CD14-positive monocyte (primary cell): ENCODE results near the gene PRR13. TPM values are rescaled to one million over a fixed set of nuclear protein-coding genes. Genes with fewer than 3 reads are reported as not detected.

ENCODE experiments used
- DNase-seq, 3 donors: peaks; one replicate each; pipeline ENCODE4 v3.0.0-alpha.2; 2011 to 2022
- H2AFZ ChIP-seq: 2 replicates; pipeline ENCODE4 v1.6.0; 2012; ENCODE audit warnings: mild to moderate bottlenecking, low read depth, low read length, inconsistent platforms; ENCODE audit not compliant: insufficient read depth, poor library complexity, severe bottlenecking
- H3K27ac ChIP-seq, 2 donors: 1 replicate in 1 of 2; 2 replicates in 1 of 2; pipeline ENCODE4 v1.5.1; 2012 to 2013; ENCODE audit warnings: low read length in 2 of 2, control low read depth in 1 of 2, inconsistent platforms in 1 of 2, low read depth in 1 of 2, mild to moderate bottlenecking in 1 of 2
- H3K27me3 ChIP-seq, 2 donors: one replicate each; pipeline versions ENCODE4 v1.6.0 to v1.6.1; 2011 to 2013; ENCODE audit warnings: low read length in 2 of 2; ENCODE audit not compliant: control insufficient read depth in 2 of 2, insufficient read depth in 2 of 2
- H3K36me3 ChIP-seq, 2 donors: replicated peaks in 1 of 2; 1 replicate in 1 of 2; 2 replicates in 1 of 2; pipeline versions ENCODE4 v1.5.1 to v1.6.1; 2012 to 2013; ENCODE audit warnings: low read length in 2 of 2, control low read depth in 1 of 2, inconsistent platforms in 1 of 2, mild to moderate bottlenecking in 1 of 2; ENCODE audit not compliant: insufficient read depth in 2 of 2, control insufficient read depth in 1 of 2
- H3K4me1 ChIP-seq, 2 donors: 1 replicate in 1 of 2; 2 replicates in 1 of 2; pipeline versions ENCODE4 v1.5.1 to v1.6.1; 2012 to 2013; ENCODE audit warnings: low read length in 2 of 2, control low read depth in 1 of 2, inconsistent platforms in 1 of 2, mild to moderate bottlenecking in 1 of 2, moderate library complexity in 1 of 2; ENCODE audit not compliant: insufficient read depth in 2 of 2, control insufficient read depth in 1 of 2
- H3K4me2 ChIP-seq: replicated peaks from 2 replicates; pipeline ENCODE3; 2012; ENCODE audit warnings: low read length, moderate library complexity, mild to moderate bottlenecking; ENCODE audit not compliant: poor library complexity, severe bottlenecking; ENCODE audit errors: extremely low read depth
- H3K4me3 ChIP-seq, 3 experiments: fragments of 200-600 bp in 1 of 3; sonication (generic) in 1 of 3; replicated peaks in 1 of 3; 1 replicate in 2 of 3; 2 replicates in 1 of 3; pipeline ENCODE4 v1.5.1; 2011 to 2013; ENCODE audit warnings: low read length in 3 of 3, mild to moderate bottlenecking in 3 of 3, control low read depth in 2 of 3, low read depth in 2 of 3, inconsistent platforms in 1 of 3, moderate library complexity in 1 of 3
- H3K79me2 ChIP-seq: 2 replicates; pipeline ENCODE4 v1.6.0; 2012; ENCODE audit warnings: mild to moderate bottlenecking, control low read depth, inconsistent platforms, low read length, moderate library complexity; ENCODE audit not compliant: insufficient read depth
- H3K9ac ChIP-seq: 2 replicates; pipeline ENCODE4 v1.6.0; 2017; ENCODE audit warnings: low read length, mild to moderate bottlenecking; ENCODE audit not compliant: insufficient read depth, poor library complexity, severe bottlenecking
- H3K9me3 ChIP-seq, 2 donors: replicated peaks in 1 of 2; 1 replicate in 1 of 2; 2 replicates in 1 of 2; pipeline versions ENCODE4 v1.5.1 to v1.6.1; 2012 to 2013; ENCODE audit warnings: low read length in 2 of 2, control low read depth in 1 of 2; ENCODE audit not compliant: control insufficient read depth in 1 of 2, insufficient read depth in 1 of 2
- H4K20me1 ChIP-seq: 2 replicates; pipeline ENCODE4 v1.6.0; 2012; ENCODE audit warnings: mild to moderate bottlenecking, low read length, control low read depth, moderate library complexity; ENCODE audit not compliant: insufficient read depth
- H3K27ac Mint-ChIP-seq, 7 donors: one replicate each; pipeline ENCODE4 v1.8.0; 2020; ENCODE audit warnings: mild to moderate bottlenecking in 7 of 7, mixed read lengths in 7 of 7, moderate library complexity in 6 of 7, inconsistent platforms in 2 of 7
- H3K27me3 Mint-ChIP-seq, 3 donors: one replicate each; pipeline ENCODE4 v1.8.0; 2021 to 2022; ENCODE audit warnings: low read depth in 3 of 3, mild to moderate bottlenecking in 3 of 3, mixed read lengths in 3 of 3, moderate library complexity in 3 of 3, inconsistent platforms in 1 of 3
- H3K36me3 Mint-ChIP-seq, 2 donors: one replicate each; pipeline ENCODE4 v1.8.0; 2020; ENCODE audit warnings: mixed read lengths in 2 of 2, inconsistent platforms in 1 of 2, mild to moderate bottlenecking in 1 of 2
- H3K4me1 Mint-ChIP-seq: one replicate; pipeline ENCODE4 v1.8.0; 2020; ENCODE audit warnings: mild to moderate bottlenecking, mixed read lengths
- H3K4me3 Mint-ChIP-seq, 2 donors: one replicate each; pipeline ENCODE4 v1.8.0; 2020; ENCODE audit warnings: mild to moderate bottlenecking in 2 of 2, mixed read lengths in 2 of 2, moderate library complexity in 1 of 2
- H3K9me3 Mint-ChIP-seq, 7 donors: one replicate each; pipeline ENCODE4 v1.8.0; 2020 to 2022; ENCODE audit warnings: mixed read lengths in 7 of 7, mild to moderate bottlenecking in 6 of 7, moderate library complexity in 6 of 7, inconsistent platforms in 2 of 7
- WGBS: methylation state at CpG from one replicate; pipeline ENCODE4 v1.1.5; 2013; ENCODE audit warnings: missing lambda C conversion rate; ENCODE audit not compliant: insufficient coverage; 5-methylcytosine and 5-hydroxymethylcytosine counted together
- intact Hi-C, 2 donors: fragments of 100-400 bp; cut with micrococcal nuclease; formaldehyde crosslinking; loops; one replicate each; pipeline versions ENCODE4 v1.15.0 to v1.15.1; 2023
- polyA plus RNA-seq, 3 donors: library from polyadenylated mRNA; depleted of rRNA in 1 of 3; unstranded in 2 of 3; stranded (reverse) in 1 of 3; fragments of 300-500 nt in 2 of 3; fragments of >200 nt in 1 of 3; fragmentation: Illumina TruSeq in 2 of 3; gene quantifications; 1 replicate in 2 of 3; 2 replicates in 1 of 3; pipeline ENCODE4 v1.2.3, GENCODE V29; 2012 to 2021
- TF ChIP-seq, protein P1 (sequence below): fragments of 200-600 bp; IDR thresholded peaks from one replicate; pipeline ENCODE4 v1.8.0; 2022; ENCODE audit warnings: antibody characterized with exemption, mild to moderate bottlenecking

Gene PRR13
- polyA plus RNA-seq, 3 donors = 172 to 670 (median 591) TPM

- Mint-ChIP-seq H3K4me1 (peaks cover 46% of the 10 kb centered on the region), H3K27me3 (peaks cover 0 to 2% (median 0%) of the 10 kb centered on the region in 3 donors), H3K4me3 (peak overlapping the region; percentile 82 to 95), H3K36me3 (no peaks in the 10 kb centered on the region), H3K9me3 (no peaks in the 10 kb centered on the region), H3K27ac (peak overlapping the region; percentile 80 to 93 (median 88))
- H3K27me3 ChIP-seq = no peaks in the 10 kb centered on the region
- H3K9ac ChIP-seq = no peak overlapping the region
- no peak for DNase-seq
- peaks cover 42% of the 10 kb centered on the region in 2 donors for H3K4me1 ChIP-seq
- peak overlapping the region; percentile 3 to 39 for H3K27ac ChIP-seq
- peaks cover 6% of the 10 kb centered on the region for H3K79me2 ChIP-seq
- WGBS = 29% methylated on average over 4 of the region's 11 CpGs
- peak overlapping the region; percentile 82 for H3K4me2 ChIP-seq
- H3K4me3 ChIP-seq = peak overlapping the region in 2 of 3 experiments; percentile 36 to 77
- no peaks in the 10 kb centered on the region for H4K20me1 ChIP-seq
- no peaks in the 10 kb centered on the region for H3K36me3 ChIP-seq
- H3K9me3 ChIP-seq = no peaks in the 10 kb centered on the region
- peak overlapping the region; percentile 68 for H2AFZ ChIP-seq
- TF ChIP-seq, protein P1, sequence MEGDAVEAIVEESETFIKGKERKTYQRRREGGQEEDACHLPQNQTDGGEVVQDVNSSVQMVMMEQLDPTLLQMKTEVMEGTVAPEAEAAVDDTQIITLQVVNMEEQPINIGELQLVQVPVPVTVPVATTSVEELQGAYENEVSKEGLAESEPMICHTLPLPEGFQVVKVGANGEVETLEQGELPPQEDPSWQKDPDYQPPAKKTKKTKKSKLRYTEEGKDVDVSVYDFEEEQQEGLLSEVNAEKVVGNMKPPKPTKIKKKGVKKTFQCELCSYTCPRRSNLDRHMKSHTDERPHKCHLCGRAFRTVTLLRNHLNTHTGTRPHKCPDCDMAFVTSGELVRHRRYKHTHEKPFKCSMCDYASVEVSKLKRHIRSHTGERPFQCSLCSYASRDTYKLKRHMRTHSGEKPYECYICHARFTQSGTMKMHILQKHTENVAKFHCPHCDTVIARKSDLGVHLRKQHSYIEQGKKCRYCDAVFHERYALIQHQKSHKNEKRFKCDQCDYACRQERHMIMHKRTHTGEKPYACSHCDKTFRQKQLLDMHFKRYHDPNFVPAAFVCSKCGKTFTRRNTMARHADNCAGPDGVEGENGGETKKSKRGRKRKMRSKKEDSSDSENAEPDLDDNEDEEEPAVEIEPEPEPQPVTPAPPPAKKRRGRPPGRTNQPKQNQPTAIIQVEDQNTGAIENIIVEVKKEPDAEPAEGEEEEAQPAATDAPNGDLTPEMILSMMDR = no peak
- intact Hi-C loops = no loop called here
These were observed 52.3 kb downstream of the PRR13 start for GRCh38 chr12:53493610-53494391.

Other genes starting within 250 kb of the PRR13 start
- gene ITGB7, start 234.5 kb upstream of the PRR13 start, polyA plus RNA-seq = 10 to 100 TPM; 24.1 to 33.1 (median 28.4) TPM
- gene RARG, start 209.5 kb upstream of the PRR13 start, polyA plus RNA-seq = 10 to 100 TPM in 1 of 3 donors, 1 to 10 TPM in 2; 1.8 to 14.6 (median 2.3) TPM
- under 1 TPM in 1 of 3 donors, not detected in 2; 0.79 TPM for gene ESPL1, start 173.4 kb upstream of the PRR13 start, polyA plus RNA-seq
- gene PFDN5, start 146.2 kb upstream of the PRR13 start, polyA plus RNA-seq = 1,000 to 10,000 TPM; 1,474 to 2,196 (median 1,751) TPM
- gene MYG1, start 142.0 kb upstream of the PRR13 start, polyA plus RNA-seq = 10 to 100 TPM; 49.3 to 64.3 (median 55.7) TPM
- 10 to 100 TPM; 25.6 to 62.6 (median 27.2) TPM for gene AAAS, start 120.1 kb upstream of the PRR13 start, polyA plus RNA-seq
- gene SP7, start 105.4 kb upstream of the PRR13 start, polyA plus RNA-seq = under 1 TPM in 1 of 3 donors, not detected in 2; 0.04 TPM
- gene SP1, start 61.6 kb upstream of the PRR13 start, polyA plus RNA-seq = 10 to 100 TPM; 15.1 to 80.7 (median 22.7) TPM
- gene AMHR2, start 17.9 kb upstream of the PRR13 start, polyA plus RNA-seq = not detected
- 100 to 1,000 TPM in 1 of 3 donors, 10 to 100 TPM in 2; 79.6 to 588 (median 81.9) TPM for gene PCBP2, start 10.4 kb downstream of the PRR13 start, polyA plus RNA-seq
- 10 to 100 TPM in 1 of 3 donors, 1 to 10 TPM in 2; 1.7 to 31.4 (median 2.0) TPM for gene MAP3K12, start 57.7 kb downstream of the PRR13 start, polyA plus RNA-seq
- gene TARBP2, start 59.5 kb downstream of the PRR13 start, polyA plus RNA-seq = 10 to 100 TPM; 16.6 to 39.4 (median 24.4) TPM
- under 1 TPM in 1 of 3 donors, not detected in 2; 0.29 TPM for gene NPFF, start 65.8 kb downstream of the PRR13 start, polyA plus RNA-seq
- gene ATF7, start 184.6 kb downstream of the PRR13 start, polyA plus RNA-seq = 10 to 100 TPM; 21.7 to 27.9 (median 24.4) TPM
- 100 to 1,000 TPM; 498 to 587 (median 522) TPM for gene ATP5MC2, start 234.3 kb downstream of the PRR13 start, polyA plus RNA-seq